Activated T-cell treated with anti-CD3 and anti-CD28 coated beads, Interleukin-2, amount 50 U/mL, for 48 hours (primary cell): ENCODE data around the gene TRAF7.
"Not testable (repeated sequence)": the region's sequence is repeated elsewhere in the genome, so short reads cannot be mapped to it uniquely, and the experiment has no call there.

Experiments used
- DNase-seq, 2 experiments: peaks; one replicate each; pipeline ENCODE4 v3.0.0-alpha.2; 2020

TRAF7 gene

DNA sequence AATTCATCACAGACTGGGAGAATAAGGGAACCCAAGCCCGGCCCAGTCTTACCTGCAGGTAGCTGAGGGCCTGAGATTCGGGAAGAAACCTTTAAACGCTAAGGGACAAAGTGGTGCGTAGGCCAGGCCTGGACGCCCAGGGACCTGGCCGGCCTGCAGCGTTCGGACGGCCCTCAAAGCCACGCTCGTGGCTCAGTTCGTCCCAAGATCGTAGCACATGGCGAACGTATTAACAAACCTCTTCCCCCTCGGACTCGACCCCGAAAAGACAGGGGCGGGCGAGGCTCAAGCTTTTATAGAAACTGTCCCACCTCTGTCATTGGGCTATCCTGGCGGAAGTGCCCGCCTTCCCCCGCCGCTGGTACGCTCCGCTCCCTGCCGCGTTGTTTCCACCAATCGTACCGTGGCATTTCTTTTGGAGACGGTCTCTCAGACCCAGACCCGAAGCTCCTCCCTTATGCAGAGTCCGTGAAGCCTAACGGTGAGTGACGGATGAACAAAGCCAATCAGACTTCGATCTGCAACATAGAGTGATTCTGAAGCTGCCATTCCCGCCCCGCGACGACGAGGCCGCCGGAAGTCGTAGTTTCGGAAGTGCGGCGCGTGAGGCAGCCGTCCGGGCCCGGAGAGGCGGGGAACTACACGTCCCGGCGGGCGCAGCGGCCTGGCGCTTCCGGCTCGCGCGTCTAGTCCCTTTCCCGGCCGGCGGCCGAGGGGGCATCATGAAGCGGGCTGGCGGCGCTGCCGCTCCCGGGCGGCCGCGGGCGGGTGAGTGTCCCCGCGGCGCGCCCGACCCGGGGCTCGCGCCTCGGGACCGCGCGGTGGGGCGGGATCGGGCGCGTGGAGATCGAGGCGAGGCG lies at the start of gene TRAF7:
TSS of gene TRAF7 (plus strand) at position 692 of the 860 bp plus-strand sequence. CDS start 8,139 bp downstream, outside the sequence.
- peak; percentile 97 to 98 for DNase-seq

DNA sequence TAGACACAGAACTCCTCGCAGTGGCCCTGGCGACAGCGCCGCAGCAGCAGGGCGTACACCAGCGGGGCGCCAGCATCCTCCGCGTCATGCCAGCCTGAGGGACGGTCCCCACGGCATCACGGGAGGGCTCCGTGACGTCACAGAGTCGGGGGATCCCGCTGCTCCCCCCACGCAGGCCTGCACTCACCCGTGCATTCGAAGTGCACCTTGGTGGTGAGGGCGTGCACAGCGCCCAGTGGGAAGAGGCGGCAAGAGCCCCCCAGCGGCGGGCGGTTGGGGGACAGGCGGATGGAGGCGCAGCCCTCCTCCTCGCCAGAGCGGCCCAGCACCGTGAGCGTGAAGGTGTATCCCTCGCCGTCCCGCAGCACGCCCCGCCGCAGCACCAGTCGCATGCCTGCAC lies 49.4 kb upstream of the TRAF7 start:
- DNase-seq = not testable (repeated sequence)

DNA sequence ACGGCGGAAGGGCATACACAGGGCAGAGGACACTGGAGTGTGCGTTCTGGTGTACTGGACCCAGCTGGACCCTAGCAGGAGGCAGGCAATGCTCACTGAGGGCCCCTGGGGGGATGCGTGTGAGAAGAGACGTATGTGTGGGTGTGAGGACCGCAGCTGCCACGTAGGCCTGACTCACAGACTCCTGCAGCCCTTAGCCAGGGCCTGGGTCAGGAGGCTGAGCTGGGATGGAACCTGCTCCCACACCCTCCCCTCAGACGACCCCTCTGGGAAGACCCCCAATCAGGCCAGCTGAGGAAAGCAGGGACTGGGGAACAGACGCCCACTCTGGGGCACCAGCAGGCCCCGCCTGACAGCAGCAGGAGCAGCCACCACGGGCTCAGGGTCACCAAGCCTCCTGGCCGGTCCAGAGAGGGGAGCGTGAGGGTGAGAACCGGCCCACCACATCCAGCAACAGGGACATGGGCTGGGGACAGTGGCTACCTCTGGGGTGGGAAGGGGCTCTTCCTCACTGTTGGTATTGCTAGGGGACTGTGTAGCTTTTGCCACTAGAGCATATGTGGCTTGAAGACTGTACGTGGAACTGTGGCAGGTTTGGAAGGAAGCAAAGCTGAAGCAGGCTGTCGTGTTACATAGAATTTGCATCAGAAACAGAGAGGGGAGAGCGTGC lies 48.3 kb upstream of the TRAF7 start:
- not testable (repeated sequence) for DNase-seq

DNA sequence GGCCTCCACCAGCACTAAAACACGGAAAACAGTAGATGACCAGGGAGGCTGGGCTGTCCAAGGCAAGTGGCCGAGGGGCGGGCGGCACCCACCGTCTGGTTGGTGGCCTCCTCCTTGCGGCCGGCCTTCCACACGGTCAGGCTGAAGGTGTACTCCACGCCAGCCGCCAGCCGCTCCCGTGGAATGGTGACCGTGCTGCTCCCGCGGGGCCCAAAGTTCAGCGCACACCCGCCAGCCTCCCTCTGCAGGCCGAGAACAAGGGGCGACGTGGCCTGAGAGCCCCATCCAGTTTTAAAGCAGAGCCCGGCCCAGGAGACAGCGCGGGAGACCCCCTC lies 47.8 kb upstream of the TRAF7 start:
- not testable (repeated sequence) for DNase-seq

DNA sequence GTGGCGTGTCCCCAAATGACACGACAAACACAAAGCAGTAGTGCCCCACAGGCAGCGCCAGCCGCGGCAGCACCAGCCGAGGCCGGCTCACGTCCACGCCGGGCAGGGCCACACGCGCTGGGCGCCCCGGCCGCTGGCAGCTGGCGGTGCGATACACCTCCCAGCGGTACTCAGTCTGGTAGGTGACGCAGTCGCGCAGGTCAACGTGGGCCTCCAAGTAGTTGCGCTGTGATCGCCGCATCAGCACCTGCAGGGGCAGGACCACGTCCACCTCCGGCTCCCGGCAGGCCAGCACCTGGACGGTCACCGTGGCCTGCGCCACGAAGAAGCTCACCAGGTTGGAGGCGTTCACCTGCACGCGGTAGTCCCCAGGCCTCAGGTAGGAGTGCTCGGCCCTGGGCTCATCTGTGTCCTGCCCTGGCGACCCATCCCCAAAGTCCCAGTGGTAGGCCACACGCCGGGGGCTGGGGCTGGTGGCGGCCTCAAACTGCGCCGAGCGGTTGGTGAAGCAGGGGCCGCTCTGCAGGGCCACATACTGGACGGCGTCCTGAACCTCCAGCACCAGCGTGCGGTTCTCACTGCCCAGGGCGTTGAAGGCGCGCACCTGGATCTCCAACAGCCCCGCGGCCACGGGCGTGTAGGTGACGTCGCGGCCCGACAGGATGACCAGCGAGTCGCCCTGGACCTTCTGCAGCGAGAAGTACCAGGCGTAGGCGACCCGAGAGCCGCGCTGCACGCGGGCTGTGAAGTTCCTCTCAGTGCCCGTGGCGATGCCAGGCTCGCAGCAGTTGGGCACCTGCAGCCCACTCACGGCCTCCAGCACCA lies 46.9 kb upstream of the TRAF7 start:
- DNase-seq = not testable (repeated sequence)

DNA sequence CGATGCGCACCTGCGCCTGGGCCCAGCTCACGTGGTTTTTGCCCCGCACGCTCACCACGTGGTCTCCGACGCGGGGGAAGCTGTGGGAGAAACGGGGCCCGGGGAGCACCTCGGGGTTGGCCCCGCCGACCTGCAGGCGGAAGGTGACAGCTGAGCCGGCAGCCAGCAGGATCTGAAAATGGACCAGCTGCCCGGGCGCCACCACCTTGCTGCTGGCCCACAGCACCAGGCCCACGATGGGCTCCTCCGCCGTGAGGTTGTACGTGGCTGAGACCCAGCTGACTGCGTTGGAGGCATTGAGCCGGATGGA lies 46.4 kb upstream of the TRAF7 start:
- not testable (repeated sequence) for DNase-seq

DNA sequence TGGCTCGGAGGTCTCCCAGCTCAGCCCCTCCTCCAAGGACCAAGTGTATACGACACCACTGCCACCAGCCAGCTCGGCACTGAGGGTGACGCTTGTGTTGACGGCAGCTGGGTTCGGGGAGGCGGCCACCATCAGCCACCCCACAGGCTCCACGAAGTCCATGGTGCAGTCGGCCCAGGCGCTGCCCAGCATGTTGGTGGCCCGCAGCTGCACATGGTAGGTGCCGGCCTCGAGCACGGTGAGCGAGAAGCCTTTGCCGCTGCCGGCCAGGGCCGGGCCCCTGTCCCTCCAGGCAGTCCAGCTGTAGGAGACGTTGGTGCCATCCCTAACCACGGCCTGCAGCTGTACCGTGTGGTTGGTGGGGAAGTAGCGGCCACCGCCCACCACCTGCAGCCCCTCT lies 45.7 kb upstream of the TRAF7 start:
- DNase-seq = not testable (repeated sequence)

DNA sequence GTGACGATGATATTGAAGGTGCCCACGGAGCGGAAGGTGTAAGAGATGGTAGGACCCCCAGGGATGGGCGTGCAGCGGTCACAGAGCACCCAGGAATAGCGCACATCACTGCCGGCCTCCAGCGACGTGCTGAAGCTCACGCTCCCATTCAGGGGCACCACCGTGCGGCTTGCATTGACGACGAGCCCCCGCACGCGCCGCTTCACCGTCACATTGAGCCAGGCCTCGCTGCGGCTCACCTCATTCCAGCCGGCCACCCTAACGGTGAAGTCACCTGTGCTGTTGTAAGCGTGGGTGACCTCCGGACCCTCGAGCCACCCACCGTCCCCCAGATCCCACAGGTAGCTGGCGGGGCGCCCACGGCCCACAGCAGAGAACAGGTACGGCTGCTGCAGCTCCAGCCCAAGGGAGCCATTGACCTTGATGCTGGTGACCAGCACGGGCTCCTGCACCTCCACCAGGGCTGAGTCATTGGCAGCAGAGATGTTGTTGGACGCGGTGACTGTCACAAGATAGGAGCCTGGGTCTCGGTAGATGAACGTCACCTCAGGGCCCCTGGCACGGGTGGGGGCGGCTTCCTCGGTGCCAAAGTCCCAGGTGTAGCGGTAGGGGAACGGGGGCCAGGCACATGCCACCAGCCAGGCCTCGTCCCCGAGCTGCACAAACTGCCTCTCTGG lies 45.1 kb upstream of the TRAF7 start:
- DNase-seq = not testable (repeated sequence)

DNA sequence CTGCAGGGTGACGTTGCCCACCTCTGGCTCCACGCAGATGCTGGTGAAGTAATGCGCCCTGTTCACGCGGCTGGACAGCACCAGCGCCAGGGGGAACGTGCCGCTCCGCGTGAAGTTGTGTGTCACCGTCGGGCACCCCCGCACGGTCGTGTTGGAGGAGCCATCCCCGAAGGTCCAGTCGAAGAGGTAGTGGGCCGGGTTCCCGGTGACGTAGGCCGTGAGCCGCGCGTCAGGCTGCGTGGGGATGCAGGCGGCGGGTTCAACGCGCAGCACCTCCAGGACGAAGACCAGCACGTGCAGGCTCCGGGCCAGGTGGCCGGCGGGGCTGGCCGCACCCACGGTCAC lies 44.6 kb upstream of the TRAF7 start:
- not testable (repeated sequence) for DNase-seq

DNA sequence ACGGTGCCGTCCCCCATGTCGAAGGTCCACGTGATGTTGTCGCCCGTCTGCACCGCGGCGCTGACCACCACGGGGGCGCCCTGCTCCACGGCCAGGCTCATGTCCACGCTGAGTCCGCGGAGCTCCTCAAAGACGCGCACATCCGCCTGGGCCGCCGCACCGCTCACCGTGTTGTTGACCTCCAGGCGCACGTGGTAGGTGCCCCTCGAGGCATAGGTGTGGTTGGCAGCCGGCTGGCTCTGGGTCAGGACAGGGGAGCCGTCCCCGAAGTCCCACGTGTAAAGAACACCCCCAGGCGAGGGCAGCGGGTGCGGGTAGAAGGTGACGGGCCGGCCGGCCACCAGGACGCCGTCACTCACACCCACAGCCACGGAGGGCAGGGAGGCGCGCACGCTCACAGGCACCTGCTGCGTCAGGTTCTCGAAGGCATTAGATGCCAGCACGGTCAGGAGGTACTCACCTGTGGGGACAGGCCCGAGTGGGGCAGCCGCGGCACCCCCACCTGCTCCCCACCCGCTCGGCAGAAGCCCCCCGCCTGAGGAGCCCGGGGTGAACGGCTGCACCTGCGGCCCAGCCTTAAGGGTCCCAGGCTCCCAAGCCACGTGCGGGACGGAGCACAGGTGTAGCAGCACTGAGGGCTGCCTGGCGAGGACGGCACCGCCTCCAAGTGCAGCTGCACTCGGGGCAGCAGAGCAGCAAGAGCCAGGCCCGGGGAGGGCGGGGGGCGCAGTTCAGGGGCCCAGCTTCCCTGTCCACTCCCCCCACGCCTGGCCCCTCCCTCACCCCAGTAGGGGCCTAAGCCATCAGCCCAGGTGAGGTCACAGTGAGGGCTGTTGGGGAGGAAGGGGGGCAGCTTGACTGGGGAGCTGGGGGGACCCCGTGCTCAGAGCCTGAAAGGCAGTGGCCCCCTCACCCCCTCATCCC lies 43.9 kb upstream of the TRAF7 start:
- DNase-seq = not testable (repeated sequence)

DNA sequence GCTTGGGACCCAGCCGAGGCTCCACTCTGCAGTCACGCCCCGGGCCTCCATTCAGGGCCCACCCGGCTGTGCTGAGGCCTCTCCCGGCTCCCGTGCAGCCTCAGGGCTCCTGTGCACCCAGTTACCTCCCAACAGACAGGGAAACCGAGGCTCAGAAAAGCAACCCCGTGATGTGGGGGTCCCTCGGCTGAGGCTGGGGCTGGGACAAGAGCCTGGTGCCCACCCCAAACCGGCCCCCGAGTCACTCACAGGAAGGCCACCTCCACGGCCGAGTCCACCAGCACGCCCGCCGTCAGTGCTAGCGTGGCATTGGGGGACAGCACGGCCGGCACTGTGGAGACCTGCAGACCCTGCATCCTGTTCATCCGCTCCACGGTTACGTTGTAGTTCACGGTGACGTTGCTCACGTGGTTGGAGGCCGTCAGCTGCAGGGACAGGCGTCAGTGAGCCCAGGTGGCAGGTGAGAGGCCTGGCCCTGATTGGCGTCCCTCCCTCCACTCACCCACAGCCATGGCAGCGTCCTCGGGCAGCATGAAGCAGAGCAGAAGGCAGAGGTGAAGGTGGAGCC lies 43.0 kb upstream of the TRAF7 start:
- DNase-seq = not testable (repeated sequence)

DNA sequence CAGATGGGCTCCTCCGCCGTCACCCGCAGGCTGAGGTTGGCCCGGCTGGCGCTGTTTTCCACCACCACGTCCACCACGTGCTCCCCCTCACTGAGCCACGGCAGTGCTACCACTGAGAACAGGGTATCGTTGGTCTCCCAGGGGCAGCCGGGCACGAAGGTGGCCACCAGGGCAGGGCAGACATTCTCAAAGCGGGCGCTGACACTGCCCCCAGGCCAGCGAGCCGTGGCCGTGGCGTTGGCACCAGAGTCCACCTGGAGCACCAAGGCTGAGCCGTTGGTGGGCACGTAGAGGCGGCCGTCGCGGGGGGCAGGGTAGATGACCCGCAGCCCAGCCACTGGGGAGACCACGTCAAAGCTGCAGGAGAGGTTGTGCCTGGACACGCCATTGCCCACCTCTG lies 41.4 kb upstream of the TRAF7 start:
- DNase-seq = not testable (repeated sequence)

DNA sequence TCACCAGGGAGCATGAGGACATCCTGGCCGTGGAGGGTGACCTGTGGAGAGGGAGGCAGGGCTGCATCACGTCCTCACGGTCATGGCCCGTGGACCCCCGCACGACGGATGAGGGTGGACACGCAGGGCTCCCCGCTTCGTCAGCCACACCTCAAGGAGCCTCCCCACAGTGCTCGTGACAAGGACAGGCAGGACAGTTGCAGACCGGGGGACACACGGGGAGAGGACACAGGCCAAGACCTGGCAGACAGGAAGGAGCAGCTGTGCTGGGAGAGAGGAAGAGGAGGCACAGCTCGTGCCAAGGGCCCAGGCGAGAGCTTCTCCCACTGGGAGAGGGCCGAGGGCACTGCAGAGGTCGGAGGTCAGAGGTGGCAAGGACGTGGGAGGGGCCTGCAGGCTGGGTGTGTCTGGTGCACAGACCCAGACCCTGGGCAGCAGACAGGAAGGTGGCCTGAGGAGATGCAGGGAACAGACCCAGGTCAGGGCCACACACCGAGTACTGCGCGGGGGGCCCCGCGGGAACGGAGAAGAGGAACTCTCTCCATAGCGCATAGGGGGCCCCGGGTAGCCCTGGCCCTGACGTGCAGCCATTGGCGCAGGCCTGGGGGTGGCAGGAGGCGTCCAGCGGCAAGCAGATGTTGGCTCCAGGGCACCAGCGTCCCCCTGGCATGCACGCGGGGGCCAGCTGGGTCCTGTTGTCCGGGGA lies 40.5 kb upstream of the TRAF7 start:
- DNase-seq = not testable (repeated sequence)

DNA sequence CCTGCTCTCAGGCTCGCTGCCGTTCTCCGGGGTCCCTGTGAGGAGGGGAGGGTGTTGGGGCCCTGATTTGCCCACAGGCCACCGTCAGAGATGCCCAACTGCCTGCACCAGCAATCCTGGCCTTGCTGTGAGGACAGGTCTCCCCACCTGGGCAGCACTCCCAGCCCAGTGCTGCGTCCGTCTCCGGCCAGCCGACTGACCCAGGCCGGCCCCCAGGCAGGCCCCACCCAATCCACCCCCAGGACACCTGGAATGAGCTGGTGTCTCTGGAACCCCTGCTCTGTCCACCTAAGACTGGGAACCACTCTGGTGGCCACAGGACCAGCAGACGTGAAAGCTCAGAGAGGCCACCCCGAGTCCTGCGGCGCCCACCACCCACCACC lies 40.0 kb upstream of the TRAF7 start:
- DNase-seq = no peak

DNA sequence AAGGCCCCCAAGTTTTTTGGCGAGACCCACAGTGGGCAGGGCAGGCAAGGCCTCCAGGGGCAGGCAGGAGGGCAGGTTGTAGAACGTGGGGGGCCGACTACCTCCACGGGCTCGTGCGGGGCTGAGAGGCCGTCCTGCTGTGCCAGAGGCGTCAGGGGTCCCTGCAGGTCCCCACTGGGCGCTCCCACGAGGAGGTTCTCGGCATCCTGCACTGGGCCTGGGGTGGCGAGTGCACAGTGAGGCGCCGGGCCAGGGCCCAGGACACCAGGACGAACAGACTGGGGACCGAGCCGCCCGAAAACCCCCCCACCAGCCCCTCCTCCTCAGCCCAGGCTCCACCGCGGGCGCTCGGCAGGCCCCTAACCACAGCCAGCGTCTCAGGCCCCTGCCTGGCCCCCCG lies 39.2 kb upstream of the TRAF7 start:
- not testable (repeated sequence) for DNase-seq

DNA sequence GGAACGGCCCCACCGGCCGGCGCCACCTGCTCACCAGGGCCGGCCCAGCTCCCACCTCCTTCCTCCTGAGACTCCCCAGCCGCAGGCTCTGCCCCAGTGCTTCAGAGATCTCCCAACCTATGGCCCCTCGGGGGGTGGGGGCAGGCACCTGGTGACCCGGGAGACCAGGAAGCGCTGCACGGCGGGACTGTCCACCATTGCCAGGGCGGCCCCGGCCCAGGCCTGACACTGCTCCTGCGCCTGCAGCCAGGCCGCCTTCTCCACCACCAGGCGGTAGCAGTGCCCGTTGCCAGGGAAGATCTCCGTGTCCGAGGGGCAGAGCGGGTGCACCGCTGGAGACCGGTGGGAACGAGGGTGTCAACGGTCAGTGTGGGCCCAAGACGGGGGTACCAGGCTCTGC lies 38.2 kb upstream of the TRAF7 start:
- not testable (repeated sequence) for DNase-seq

DNA sequence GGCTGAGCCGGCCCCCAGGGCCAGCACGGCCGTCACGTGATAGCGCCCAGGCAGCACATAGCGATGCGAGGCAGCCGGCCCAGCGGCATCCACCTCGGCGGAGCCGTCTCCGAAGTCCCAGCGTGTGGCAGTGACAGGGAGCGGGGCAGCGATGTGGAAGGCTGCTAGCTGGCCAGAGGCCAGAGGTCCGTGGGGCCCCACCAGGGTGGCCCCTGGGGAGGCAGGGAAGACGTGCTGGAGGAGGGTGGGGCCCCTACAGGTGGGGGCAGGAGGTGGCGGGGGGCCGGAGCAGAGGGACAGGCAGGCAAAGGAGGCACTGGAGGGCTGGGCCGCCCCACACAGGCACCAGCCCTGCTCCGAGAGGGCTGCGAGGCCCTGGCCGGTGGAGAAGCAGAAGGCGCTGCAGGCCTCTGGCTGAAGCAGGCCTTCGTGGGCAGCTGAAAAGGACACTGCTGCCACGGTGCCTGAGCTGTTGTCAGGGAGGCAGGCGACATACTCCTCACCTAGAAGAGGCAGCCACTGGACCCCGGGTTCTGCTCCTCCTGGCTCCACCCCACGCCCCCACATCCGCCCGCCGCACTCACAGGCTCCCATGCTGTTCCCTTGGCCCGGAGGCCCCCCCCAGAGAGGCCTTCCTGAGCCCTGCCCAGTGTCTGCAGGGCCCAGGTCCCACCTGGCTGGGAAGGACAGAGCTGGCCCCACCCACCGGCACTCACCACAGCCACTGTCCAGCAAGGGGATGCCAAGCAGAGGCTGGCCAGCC lies 37.4 kb upstream of the TRAF7 start:
- not testable (repeated sequence) for DNase-seq

DNA sequence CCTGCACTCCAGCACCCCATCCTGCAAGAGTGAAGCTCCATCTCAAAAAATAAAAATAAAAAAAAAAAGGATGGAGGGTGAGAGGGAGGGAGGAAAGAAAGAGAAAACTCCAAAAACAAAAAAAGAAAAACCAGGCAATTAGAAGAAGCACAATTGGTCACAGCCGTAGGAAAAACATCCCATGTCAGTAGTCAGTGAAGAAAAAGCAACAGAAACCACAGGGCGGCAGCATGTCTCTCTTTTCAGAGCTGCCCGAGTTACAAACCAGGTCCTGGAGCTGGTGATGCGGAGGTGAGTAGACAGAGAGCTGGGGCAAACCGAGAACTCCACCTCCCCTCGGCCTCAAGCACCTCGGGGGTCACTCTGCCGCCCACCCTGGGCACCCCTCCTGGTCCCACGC lies 34.3 kb upstream of the TRAF7 start:
- peak in 1 of 2 experiments; percentile 40 for DNase-seq

DNA sequence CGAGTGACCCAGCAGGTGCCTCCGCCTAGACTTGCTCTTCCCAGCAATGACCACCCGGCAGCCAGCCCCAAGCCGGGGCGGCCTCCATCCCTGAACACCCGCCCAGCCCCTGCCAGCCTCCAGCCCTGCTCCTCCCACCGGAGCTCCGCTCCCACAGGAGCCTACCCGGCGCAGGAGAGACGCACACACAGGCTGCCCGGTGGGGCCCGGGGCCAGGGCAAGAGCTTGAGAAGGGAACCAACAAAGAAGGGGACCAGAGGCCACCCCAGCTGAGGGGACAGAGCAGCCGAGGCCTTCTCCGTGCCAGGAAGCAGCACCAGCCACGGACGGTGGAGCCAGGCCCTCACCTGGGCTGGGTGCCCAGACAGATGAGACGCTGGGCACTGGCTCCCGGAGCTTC lies 33.7 kb upstream of the TRAF7 start:
- no peak for DNase-seq

DNA sequence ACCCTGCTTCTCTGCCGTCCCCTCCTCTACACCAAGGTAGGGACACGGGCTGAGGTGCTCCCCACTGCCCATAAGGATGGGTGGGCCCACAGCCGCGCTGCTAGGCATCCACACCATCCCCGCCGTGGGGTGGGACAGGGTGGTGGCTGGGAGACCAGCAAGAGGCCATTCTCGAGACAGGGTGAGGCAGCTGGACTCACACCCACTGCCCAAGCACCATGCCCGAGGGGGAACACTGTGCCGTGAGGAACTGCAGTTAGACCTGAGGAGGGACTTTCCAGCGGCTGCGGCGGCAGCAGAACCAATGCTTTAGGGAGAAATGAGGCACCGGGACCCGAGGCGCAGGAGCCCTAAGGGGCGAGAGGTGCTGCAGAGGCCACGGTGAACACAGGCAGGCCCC lies 33.2 kb upstream of the TRAF7 start:
- DNase-seq = no peak
